DND-41 (cell line): ENCODE results near the gene NHERF2.

Experiments
- ATAC-seq: fragments of 200-7000 bp; cut with Tn5 transposase; 3 replicates; pipeline ENCODE4 v1.9.1; 2021; ENCODE audit warnings: low read depth; ENCODE audit not compliant: insufficient read depth
- DNase-seq: peaks from one replicate; pipeline ENCODE4 v3.0.0-alpha.2; 2020
- H2AFZ ChIP-seq: 2 replicates; pipeline ENCODE4 v1.6.0; 2012; ENCODE audit warnings: low read depth, low read length
- H3K27ac ChIP-seq: 2 replicates; pipeline ENCODE4 v1.5.1; 2012; ENCODE audit warnings: low read length, inconsistent platforms
- H3K27me3 ChIP-seq: fragments of 200-600 bp; sonication (generic); 2 replicates; pipeline ENCODE4 v1.6.0; 2012; ENCODE audit warnings: low read length, mild to moderate bottlenecking, inconsistent platforms; ENCODE audit not compliant: insufficient read depth, poor library complexity
- H3K36me3 ChIP-seq: 2 replicates; pipeline ENCODE4 v1.5.1; 2012; ENCODE audit warnings: low read length, inconsistent platforms; ENCODE audit not compliant: insufficient read depth
- H3K4me1 ChIP-seq: 2 replicates; pipeline ENCODE4 v1.5.1; 2012; ENCODE audit warnings: mild to moderate bottlenecking, low read length; ENCODE audit not compliant: insufficient read depth
- H3K4me2 ChIP-seq: 2 replicates; pipeline ENCODE4 v1.6.0; 2012; ENCODE audit warnings: mild to moderate bottlenecking, moderate library complexity, low read length, inconsistent platforms; ENCODE audit not compliant: insufficient read depth
- H3K4me3 ChIP-seq, 2 experiments: fragments of 200-600 bp in 1 of 2; shearing (Covaris generic) in 1 of 2; 2 replicates each; pipeline ENCODE4 v1.5.1; 2012 to 2016; ENCODE audit warnings: inconsistent platforms in 2 of 2, low read length in 2 of 2, mild to moderate bottlenecking in 2 of 2, low read depth in 1 of 2, moderate library complexity in 1 of 2
- H3K79me2 ChIP-seq: 2 replicates; pipeline ENCODE4 v1.6.0; 2012; ENCODE audit warnings: low read length, inconsistent platforms; ENCODE audit not compliant: insufficient read depth
- H3K9ac ChIP-seq: 2 replicates; pipeline ENCODE4 v1.6.0; 2012; ENCODE audit warnings: low read depth, mild to moderate bottlenecking, inconsistent platforms, low read length, moderate library complexity
- H3K9me3 ChIP-seq: 2 replicates; pipeline ENCODE4 v1.5.1; 2012; ENCODE audit warnings: low read length, moderate library complexity, mild to moderate bottlenecking, inconsistent platforms; ENCODE audit not compliant: insufficient read depth, severe bottlenecking
- H4K20me1 ChIP-seq: 2 replicates; pipeline ENCODE4 v1.6.0; 2012; ENCODE audit warnings: low read length; ENCODE audit not compliant: insufficient read depth
- EZH2 ChIP-seq: IDR thresholded peaks from 3 replicates; pipeline ENCODE4 v1.6.1; 2012; ENCODE audit warnings: borderline replicate concordance, low read depth, mild to moderate bottlenecking, moderate library complexity, low read length, inconsistent platforms; ENCODE audit not compliant: severe bottlenecking
- TF ChIP-seq, protein P1 (sequence below): IDR thresholded peaks from 2 replicates; pipeline ENCODE4 v1.5.1; 2012; ENCODE audit warnings: borderline replicate concordance, low read length, moderate library complexity, mild to moderate bottlenecking; ENCODE audit not compliant: poor library complexity, severe bottlenecking; ENCODE audit errors: extremely low read depth

Gene NHERF2

DNA sequence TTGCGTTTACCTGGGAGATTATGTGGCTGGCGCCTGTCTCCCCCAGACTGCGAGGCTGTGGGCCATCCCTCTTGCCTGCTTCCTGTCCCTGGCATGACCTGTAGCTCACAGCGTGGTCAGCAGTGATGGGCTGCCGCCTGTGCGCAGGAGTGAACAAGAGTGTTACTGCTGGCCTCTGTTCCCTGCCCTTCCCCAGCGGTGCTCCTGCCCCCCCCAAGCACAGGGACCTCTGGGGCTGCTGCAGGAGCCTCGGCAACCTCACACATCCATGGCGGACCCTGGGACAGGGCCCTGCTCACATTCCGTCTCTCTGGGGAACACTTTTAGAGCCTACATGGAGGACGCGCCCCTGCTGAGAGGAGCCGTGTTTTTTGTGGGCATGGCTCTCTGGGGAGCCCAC lies 31.7 kb downstream of the NHERF2 start:
- Histone ChIP-seq H3K79me2 (no peaks in the 10 kb centered on the region), H4K20me1 (peaks cover 7% of the 10 kb centered on the region; the same call in 1 of the 2 replicates), H3K9me3 (no peaks in the 10 kb centered on the region), H3K27ac (no peak overlapping the region), H2AFZ (no peak overlapping the region), H3K36me3 (peaks cover 64% of the 10 kb centered on the region), H3K9ac (no peak overlapping the region), H3K27me3 (no peaks in the 10 kb centered on the region), H3K4me3 (no peak overlapping the region), H3K4me1 (no peaks in the 10 kb centered on the region), H3K4me2 (no peak overlapping the region)
- no peak for TF ChIP-seq EZH2
- TF ChIP-seq, protein P1, sequence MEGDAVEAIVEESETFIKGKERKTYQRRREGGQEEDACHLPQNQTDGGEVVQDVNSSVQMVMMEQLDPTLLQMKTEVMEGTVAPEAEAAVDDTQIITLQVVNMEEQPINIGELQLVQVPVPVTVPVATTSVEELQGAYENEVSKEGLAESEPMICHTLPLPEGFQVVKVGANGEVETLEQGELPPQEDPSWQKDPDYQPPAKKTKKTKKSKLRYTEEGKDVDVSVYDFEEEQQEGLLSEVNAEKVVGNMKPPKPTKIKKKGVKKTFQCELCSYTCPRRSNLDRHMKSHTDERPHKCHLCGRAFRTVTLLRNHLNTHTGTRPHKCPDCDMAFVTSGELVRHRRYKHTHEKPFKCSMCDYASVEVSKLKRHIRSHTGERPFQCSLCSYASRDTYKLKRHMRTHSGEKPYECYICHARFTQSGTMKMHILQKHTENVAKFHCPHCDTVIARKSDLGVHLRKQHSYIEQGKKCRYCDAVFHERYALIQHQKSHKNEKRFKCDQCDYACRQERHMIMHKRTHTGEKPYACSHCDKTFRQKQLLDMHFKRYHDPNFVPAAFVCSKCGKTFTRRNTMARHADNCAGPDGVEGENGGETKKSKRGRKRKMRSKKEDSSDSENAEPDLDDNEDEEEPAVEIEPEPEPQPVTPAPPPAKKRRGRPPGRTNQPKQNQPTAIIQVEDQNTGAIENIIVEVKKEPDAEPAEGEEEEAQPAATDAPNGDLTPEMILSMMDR = no peak
- no peak for DNase-seq
- no peak for ATAC-seq

DNA sequence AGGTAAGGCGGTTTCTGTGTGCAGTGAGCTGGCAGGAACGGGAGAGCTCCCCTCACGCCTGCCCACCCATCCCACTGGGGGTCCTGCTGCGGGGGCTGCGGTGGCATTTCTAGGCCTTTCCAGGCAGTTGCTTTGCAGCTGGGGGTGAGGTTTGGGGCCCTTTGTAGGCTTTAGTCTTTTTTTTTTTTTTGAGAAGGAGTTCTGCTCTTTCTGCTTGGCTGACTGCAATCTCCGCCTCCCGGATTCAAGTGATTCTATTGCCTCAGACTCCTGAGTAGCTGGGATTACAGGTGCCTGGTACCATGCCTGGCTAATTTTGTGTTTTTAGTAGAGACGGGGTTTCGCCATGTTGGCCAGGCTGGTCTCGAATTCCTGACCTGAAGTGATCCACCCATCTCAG lies 32.2 kb downstream of the NHERF2 start:
- H3K27ac ChIP-seq = no peak overlapping the region
- peaks cover 7% of the 10 kb centered on the region; the same call in 1 of the 2 replicates for H4K20me1 ChIP-seq
- H3K9ac ChIP-seq = no peak overlapping the region
- H3K79me2 ChIP-seq = no peaks in the 10 kb centered on the region
- no peaks in the 10 kb centered on the region for H3K9me3 ChIP-seq
- no peak overlapping the region for H2AFZ ChIP-seq
- H3K4me3 ChIP-seq = no peak overlapping the region
- DNase-seq (no peak), ATAC-seq (no peak)
- TF ChIP-seq, protein P1 = no peak
- no peak for TF ChIP-seq EZH2
- H3K36me3 ChIP-seq = peaks cover 64% of the 10 kb centered on the region
- no peaks in the 10 kb centered on the region for H3K4me1 ChIP-seq
- H3K27me3 ChIP-seq = no peaks in the 10 kb centered on the region
- no peak overlapping the region for H3K4me2 ChIP-seq

DNA sequence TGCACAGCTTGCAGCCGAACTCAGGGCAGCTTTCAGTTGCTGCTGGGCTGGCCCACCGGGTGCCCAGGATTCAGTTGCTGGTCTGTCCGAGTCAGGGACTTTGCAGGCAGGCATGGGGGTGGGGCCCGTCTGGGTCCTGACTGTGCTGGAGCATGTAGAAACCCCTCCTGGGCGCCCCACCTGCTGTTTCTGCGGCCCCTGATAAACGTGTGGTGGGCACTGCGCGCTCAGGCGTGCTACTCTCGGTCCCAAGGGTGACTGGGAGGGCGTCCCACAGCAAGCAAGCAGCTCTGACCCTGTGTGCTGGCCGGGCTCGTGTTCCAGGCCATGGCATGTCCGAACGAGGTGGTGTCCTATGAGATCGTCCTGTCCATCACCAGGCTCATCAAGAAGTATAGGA lies 33.6 kb downstream of the NHERF2 start:
- ATAC-seq = no peak
- Histone ChIP-seq H2AFZ (no peak overlapping the region), H3K79me2 (no peaks in the 10 kb centered on the region), H3K4me1 (no peaks in the 10 kb centered on the region), H3K27ac (no peak overlapping the region), H3K4me3 (no peak overlapping the region), H3K9me3 (no peaks in the 10 kb centered on the region), H3K36me3 (peaks cover 58% of the 10 kb centered on the region), H3K4me2 (no peak overlapping the region), H4K20me1 (0 out of 2 replicates have a peak, but pooled peaks cover 3% of the 10 kb centered on the region), H3K9ac (no peak overlapping the region), H3K27me3 (no peaks in the 10 kb centered on the region)
- no peak for TF ChIP-seq EZH2
- TF ChIP-seq, protein P1 = no peak
- DNase-seq = no peak

DNA sequence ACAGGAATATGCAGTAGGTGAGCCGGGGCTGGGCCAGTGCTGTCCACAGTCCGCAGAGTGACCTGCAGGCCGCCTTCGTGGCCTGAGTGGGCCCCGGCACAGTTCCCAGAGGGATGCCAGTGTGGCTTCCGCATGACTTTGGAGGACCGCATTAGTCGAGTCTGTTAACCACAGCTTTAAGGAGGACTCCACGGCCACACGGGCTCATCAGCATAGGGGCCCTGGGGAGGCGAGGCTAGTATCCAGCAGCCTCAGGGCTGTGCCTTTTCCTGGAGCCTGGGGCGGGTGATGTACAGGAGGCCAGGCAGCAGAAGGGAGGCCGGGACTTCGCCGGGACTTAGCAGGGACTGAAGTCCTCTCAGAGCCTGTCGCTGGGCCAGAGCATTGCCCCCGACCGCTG lies 34.3 kb downstream of the NHERF2 start:
- Histone ChIP-seq H3K4me2 (no peak overlapping the region), H3K9me3 (no peaks in the 10 kb centered on the region), H3K9ac (no peak overlapping the region), H2AFZ (no peak overlapping the region), H3K27ac (no peak overlapping the region), H3K36me3 (peaks cover 65% of the 10 kb centered on the region), H3K79me2 (no peaks in the 10 kb centered on the region), H3K4me1 (no peaks in the 10 kb centered on the region), H4K20me1 (0 out of 2 replicates have a peak, but pooled peaks cover 4% of the 10 kb centered on the region), H3K27me3 (no peaks in the 10 kb centered on the region), H3K4me3 (no peak overlapping the region)
- DNase-seq (no peak), ATAC-seq (no peak)
- TF ChIP-seq, protein P1 = no peak
- TF ChIP-seq EZH2 = no peak
